RCC 7860 (cell line): Measurements from ENCODE around the gene NFRKB.
A peak's percentile ranks its signal among the peaks of the same experiment; 100 is the strongest.
"Not testable (repeated sequence)": the region's sequence is repeated elsewhere in the genome, so short reads cannot be mapped to it uniquely, and the experiment has no call there.

ENCODE experiments used
- DNase-seq: peaks from one replicate; pipeline ENCODE4 v3.0.0-alpha.2; 2015; ENCODE audit warnings: low spot score
- FAIRE-seq: peaks from 2 replicates; lab custom pipeline; 2012; peaks lifted over from hg19 to GRCh38; lab: Jason Lieb, UNC

NFRKB gene

GRCh38 chr11:129894278-129895125 is 876 bp downstream of the NFRKB start:
- no peak for FAIRE-seq

GRCh38 chr11:129888451-129888850 is 6.9 kb downstream of the NFRKB start:
- no peak for FAIRE-seq
- DNase-seq, result no peak

More at GRCh38 chr11:129894278-129895125, 876 bp downstream of the NFRKB start:
- no peak for DNase-seq

GRCh38 chr11:129885381-129885780 is 10.0 kb downstream of the NFRKB start:
- FAIRE-seq, result no peak

GRCh38 chr11:129884581-129884980 is 10.8 kb downstream of the NFRKB start:
- FAIRE-seq, result no peak

More at GRCh38 chr11:129885381-129885780, 10.0 kb downstream of the NFRKB start:
- no peak for DNase-seq

GRCh38 chr11:129881570-129882170 is 13.7 kb downstream of the NFRKB start:
- DNase-seq (no peak), FAIRE-seq (no peak)

More at GRCh38 chr11:129884581-129884980, 10.8 kb downstream of the NFRKB start:
- no peak for DNase-seq

GRCh38 chr11:129880311-129880710 is 15.1 kb downstream of the NFRKB start:
- FAIRE-seq, result no peak
- DNase-seq, result no peak

- DNase-seq (no peak), FAIRE-seq (no peak)
Observed at GRCh38 chr11:129871914-129872313, 23.5 kb downstream of the NFRKB start.

- FAIRE-seq, result not testable (repeated sequence)
Observed at GRCh38 chr11:129868626-129869025, 26.8 kb downstream of the NFRKB start.

GRCh38 chr11:129866311-129866710 is 29.1 kb downstream of the NFRKB start:
- DNase-seq, result peak; percentile 4
- no peak for FAIRE-seq

More at GRCh38 chr11:129868626-129869025, 26.8 kb downstream of the NFRKB start:
- DNase-seq, result not testable (repeated sequence)

GRCh38 chr11:129865701-129866100 is 29.7 kb downstream of the NFRKB start:
- no peak for FAIRE-seq

GRCh38 chr11:129864811-129865210 is 30.6 kb downstream of the NFRKB start:
- no peak for DNase-seq
- FAIRE-seq, result no peak

More at GRCh38 chr11:129865701-129866100, 29.7 kb downstream of the NFRKB start:
- DNase-seq, result no peak

GRCh38 chr11:129861702-129862522 is 33.5 kb downstream of the NFRKB start:
- DNase-seq, result peak; percentile 91
- FAIRE-seq, result peak; percentile 86

GRCh38 chr11:129856036-129856435 is 39.3 kb downstream of the NFRKB start:
- DNase-seq, result no peak
- FAIRE-seq, result no peak

- FAIRE-seq (no peak), DNase-seq (no peak)
Observed at GRCh38 chr11:129855086-129855485, 40.3 kb downstream of the NFRKB start.

GRCh38 chr11:129854232-129854805 is 41.1 kb downstream of the NFRKB start:
- FAIRE-seq (no peak), DNase-seq (no peak)

- DNase-seq, result no peak
Observed at GRCh38 chr11:129853518-129854231, 41.7 kb downstream of the NFRKB start.

GRCh38 chr11:129852125-129852740 is 43.1 kb downstream of the NFRKB start:
- DNase-seq (no peak), FAIRE-seq (no peak)

More at GRCh38 chr11:129853518-129854231, 41.7 kb downstream of the NFRKB start:
- FAIRE-seq, result no peak

GRCh38 chr11:129849447-129850130 is 45.8 kb downstream of the NFRKB start:
- DNase-seq (no peak), FAIRE-seq (no peak)

- not testable (repeated sequence) for DNase-seq, FAIRE-seq
Observed at GRCh38 chr11:129847361-129847760, 48.0 kb downstream of the NFRKB start.
